ENCODE results near the gene CORO1A.
"Not testable (repeated sequence)": the region's sequence is repeated elsewhere in the genome, so short reads cannot be mapped to it uniquely, and the experiment has no call there.

The CORO1A gene

DNA sequence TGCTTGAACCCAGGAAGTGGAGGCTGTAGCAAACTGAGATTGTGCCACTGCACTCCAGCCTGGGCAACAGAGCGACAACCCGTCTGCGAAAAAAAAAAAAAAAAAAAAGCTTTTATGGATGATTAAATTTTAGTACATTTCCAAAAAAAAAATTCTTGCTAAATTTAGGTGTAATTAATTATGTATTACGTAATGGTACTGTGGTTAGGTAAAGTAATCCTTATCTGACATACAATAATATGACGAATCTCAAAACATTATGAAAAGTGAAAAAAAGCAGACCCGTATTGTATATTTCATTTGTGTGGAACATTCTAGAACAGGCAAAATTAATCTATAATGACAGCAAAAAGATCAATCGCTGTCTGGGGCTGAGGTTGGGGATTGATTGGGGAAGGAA is 10.3 kb upstream of the CORO1A start:
- no peak for DNase-seq

- DNase-seq: not testable (repeated sequence)
Observed at GRCh38 chr16:30176876-30177275, 6.5 kb upstream of the CORO1A start.

- DNase-seq: no peak
Observed at GRCh38 chr16:30179195-30179594, 4.2 kb upstream of the CORO1A start.

DNA sequence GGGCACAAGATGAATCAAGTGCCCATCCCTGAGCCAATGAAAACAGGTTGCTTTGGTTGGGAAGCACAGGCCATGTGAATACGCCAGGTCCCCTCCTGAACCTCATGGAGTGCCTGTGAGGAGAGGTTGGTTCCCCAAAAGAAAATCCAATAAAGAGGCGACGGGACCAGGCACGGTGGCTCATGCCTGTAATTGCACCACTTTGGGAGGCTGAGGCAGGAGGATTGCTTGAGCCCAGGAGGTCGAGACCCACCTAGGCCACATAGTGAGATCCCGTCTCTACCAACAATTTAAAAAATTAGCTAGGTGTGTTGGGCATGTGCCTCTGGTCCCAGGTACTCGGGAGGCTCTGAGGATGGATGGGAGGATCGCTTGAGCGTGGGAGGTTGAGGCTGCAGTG is 3.5 kb upstream of the CORO1A start:
- DNase-seq: no peak

DNA sequence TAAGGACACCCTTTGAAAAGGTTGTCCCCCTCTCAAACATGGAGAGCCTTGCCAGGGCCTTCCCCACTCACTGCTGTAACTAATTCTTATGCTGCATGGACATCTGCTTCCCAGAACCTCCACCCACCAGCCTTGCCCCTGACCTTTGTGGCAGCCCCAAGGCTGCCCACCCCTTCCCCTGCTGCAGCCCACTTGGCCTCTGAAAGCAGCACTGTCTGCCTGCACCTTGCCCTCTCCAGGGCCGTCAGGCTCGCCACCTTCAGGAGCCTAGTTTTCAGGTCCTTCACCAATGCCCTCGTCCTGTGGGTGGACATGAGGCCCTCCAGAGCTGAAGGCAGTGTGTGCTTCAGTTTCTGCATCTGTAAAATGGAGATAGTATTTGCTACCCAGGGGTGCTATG is 2.7 kb upstream of the CORO1A start:
- DNase-seq: no peak

- DNase-seq: no peak
Observed at GRCh38 chr16:30184096-30184890, 891 bp downstream of the CORO1A start.

DNA sequence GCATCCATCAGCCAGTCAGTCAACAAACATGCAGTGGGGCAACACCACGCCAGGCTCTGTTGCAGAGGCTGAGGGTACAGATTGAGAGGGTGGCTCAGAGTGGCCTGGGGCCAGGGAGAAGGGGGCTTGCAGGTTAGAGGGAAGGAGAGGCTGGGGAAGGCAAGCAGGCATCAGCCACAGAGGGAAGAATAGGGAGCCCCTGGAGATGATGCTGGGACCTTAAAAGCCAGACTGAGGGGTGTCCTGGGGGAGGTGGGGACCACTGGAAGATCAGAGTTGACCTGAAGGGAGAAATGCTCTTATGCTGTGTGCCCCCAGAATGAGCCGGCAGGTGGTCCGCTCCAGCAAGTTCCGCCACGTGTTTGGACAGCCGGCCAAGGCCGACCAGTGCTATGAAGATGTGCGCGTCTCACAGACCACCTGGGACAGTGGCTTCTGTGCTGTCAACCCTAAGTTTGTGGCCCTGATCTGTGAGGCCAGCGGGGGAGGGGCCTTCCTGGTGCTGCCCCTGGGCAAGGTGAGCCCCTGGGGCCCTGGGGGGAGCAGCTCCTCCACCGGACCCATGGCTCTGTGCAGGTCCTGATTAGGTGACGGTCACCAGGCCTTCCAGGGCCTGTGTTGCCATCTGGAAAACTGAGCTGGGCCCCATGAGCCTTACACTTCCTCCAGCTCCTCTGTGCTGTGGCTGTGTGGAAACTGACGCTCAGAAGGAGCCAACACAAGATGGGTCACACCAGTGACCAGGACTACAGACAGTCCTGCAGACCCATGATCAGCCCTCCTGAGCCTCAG is 1.7 kb downstream of the CORO1A start:
- no peak for DNase-seq

- no peak for DNase-seq
Observed at GRCh38 chr16:30185683-30186421, 2.5 kb downstream of the CORO1A start.

- DNase-seq: no peak
Observed at GRCh38 chr16:30186444-30186781, 3.0 kb downstream of the CORO1A start.

DNA sequence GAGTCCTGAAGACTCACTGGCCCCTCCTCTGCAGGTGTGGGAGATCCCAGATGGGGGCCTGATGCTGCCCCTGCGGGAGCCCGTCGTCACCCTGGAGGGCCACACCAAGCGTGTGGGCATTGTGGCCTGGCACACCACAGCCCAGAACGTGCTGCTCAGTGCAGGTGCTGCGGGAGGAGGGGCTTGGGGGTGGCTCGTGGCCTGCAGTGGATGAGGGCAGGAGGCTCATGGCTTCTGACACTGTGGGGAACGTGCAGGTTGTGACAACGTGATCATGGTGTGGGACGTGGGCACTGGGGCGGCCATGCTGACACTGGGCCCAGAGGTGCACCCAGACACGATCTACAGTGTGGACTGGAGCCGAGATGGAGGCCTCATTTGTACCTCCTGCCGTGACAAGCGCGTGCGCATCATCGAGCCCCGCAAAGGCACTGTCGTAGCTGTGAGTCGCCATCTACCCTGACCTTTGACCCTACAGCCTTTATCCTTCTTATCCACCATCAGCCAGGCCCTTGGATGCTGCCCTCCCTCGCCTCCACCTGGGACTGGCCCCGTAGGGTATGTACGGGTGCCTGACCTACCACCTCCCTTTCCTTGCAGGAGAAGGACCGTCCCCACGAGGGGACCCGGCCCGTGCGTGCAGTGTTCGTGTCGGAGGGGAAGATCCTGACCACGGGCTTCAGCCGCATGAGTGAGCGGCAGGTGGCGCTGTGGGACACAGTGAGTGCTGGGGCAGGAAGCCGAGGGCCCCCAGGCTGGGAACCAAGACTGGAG is 3.6 kb downstream of the CORO1A start:
- no peak for DNase-seq

DNA sequence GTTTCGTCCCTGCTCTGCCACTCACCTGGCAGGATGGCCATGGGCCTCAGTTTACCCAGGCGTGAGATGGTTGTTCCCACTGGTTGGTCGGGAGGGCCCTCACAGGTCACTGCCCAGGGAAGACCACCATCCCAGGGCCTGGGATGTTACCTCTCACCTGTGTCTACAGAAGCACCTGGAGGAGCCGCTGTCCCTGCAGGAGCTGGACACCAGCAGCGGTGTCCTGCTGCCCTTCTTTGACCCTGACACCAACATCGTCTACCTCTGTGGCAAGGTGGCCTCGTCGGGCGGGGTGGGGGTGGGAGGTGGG is 4.1 kb downstream of the CORO1A start:
- no peak for DNase-seq

- no peak for DNase-seq
Observed at GRCh38 chr16:30187971-30188561, 4.7 kb downstream of the CORO1A start.

- not testable (repeated sequence) for DNase-seq
Observed at GRCh38 chr16:30191158-30191557, 7.8 kb downstream of the CORO1A start.

DNA sequence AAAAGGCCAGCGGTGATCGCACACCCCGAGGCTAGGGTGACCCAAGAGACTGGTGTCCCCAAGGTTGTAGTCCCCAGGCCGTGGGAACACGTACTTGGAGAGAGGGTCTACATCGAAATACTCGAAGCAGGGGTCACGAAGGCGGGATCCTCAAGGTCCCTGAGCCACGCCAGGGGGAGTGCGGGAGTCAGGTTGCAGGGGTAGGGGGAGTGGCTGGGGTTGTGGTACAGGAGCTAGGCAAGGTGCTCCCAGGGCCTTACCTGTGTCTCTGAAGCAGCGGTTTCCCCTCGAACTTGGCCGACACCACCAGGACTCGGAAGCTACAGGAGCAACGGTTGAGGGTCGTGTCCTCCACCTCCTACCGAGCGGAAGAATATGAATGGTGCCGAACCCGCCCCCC is 9.7 kb downstream of the CORO1A start:
- not testable (repeated sequence) for DNase-seq

- DNase-seq: not testable (repeated sequence)
Observed at GRCh38 chr16:30193615-30194014, 10.2 kb downstream of the CORO1A start, which contains the start of the genes BOLA2B and SLX1A. Gene BOLA2B, minus strand, starts transcription at chr16:30193666. Its CDS starts 71 bp downstream, at chr16:30193595. Gene SLX1A, plus strand, starts transcription at chr16:30193875. Its CDS starts 210 bp downstream, at chr16:30194085.

DNA sequence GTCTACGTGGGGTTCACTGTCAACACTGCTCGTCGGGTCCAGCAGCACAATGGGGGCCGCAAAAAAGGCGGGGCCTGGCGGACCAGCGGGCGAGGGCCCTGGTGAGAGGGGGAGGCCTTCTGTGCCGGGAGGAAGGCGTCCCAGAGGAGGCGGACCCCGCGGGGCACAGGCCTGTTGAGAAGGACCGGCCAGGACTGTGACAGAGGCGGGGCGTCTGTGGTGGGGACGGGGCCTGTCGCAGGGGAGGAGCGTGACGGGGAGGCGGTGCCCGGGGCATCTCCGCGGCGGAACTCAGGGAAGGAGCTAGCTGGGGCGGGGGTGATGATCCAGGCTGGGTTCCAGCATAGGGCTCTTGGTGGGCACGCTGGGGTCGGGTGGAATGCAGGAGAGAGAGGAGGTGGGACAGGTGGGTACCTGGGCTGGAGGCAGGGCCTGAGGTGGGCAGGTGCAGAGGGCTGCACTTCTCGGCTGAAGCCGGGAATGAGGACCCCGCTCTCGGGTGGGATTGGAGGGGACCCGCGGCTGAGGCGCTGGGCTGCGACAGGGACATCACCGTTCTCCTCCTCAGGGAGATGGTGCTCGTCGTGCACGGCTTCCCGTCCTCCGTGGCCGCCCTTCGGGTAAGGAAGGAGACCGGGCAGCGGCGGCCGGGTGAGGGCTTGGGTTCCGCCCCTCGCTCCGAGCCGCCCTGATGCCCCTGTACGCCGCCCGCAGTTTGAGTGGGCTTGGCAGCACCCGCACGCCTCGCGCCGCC is 10.9 kb downstream of the CORO1A start:
- not testable (repeated sequence) for DNase-seq

DNA sequence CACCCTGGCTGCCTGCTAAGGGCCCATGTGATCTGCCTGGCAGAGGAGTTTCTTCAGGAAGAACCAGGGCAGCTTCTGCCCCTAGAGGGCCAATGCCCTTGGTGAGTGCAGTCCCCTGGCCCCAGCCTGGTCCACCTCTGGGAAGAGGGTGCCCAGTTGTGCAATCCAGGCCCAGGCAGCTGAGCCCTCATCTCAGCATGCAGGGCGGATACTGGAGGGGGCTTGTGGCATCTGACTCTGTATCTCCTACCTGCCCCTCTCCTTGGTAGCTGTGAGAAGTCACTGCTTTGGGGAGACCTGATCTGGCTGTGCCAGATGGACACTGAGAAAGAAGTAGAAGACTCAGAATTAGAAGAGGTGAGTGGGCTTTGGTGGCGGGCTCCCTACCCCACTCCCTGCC is 13.6 kb downstream of the CORO1A start:
- DNase-seq: not testable (repeated sequence)

- DNase-seq: not testable (repeated sequence)
Observed at GRCh38 chr16:30199049-30199448, 15.6 kb downstream of the CORO1A start, which contains the start of gene SULT1A3. Gene SULT1A3, plus strand, starts transcription at chr16:30199255. Its CDS starts 1,474 bp downstream, at chr16:30200729.

DNA sequence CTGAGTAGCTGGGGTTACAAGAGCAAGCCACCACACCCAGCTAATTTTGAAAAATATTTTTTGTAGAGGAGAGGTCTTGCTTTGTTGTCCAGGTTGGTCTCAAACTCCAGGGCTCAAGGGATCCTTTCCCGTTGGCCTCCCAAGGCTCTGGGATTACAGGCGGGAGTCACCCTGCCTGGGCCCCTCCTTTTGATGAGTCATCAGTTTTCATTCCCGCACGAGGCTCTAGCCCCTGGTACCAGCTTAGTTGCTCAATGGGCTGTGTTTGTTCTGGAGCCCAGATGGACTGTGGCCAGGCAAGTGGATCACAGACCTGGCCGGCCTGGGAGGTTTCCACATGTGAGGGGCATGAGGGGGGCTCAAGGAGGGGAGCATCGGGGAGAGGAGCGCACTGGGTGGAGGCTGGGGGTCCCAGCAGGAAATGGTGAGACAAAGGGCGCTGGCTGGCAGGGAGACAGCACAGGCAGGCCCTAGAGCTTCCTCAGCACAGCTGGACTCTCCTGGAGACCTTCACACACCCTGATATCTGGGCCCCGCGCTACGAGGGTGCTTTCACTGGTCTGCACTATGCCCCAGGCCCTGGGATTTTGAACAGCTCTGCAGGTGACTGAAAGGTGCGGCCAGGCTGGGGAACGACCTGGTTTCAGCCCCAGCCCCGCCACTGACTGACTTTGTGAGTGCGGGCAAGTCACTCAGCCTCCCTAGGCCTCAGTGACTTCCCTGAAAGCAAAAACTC is 16.4 kb downstream of the CORO1A start:
- DNase-seq: not testable (repeated sequence)

- DNase-seq: not testable (repeated sequence)
Observed at GRCh38 chr16:30205541-30206236, 22.3 kb downstream of the CORO1A start.

Measured in NCI-H526 treated with DMSO at 0.1 percent for 48 hours (cell line).